22Rv1 (cell line): ENCODE measurements around the gene NOP58.

Source experiments
- CTCF ChIP-seq: fragments of 450-650 bp; IDR thresholded peaks from 2 replicates; pipeline ENCODE4 v1.5.1; 2017; ENCODE audit warnings: mild to moderate bottlenecking
- ZFX ChIP-seq: fragments of 450-650 bp; IDR thresholded peaks from 2 replicates; pipeline ENCODE4 v1.6.1; 2017; ENCODE audit warnings: antibody characterized with exemption, borderline replicate concordance

GRCh38 chr2:202265467-202266277 lies at the start of gene NOP58:
- TF ChIP-seq CTCF (no peak), ZFX (no peak)
